GM12892 (cell line): ENCODE results near the gene PCNX4.
"Not testable (repeated sequence)": the region's sequence is repeated elsewhere in the genome, so short reads cannot be mapped to it uniquely, and the experiment has no call there.

ENCODE experiments used
- DNase-seq: peaks from one replicate; pipeline ENCODE4 v3.0.0; 2011; ENCODE audit not compliant: insufficient read length
- FAIRE-seq: peaks from 2 replicates; lab custom pipeline; 2011; peaks lifted over from hg19 to GRCh38; lab: Jason Lieb, UNC
- POLR2A ChIP-seq: IDR thresholded peaks from 2 replicates; pipeline ENCODE4 v1.6.1; 2011; ENCODE audit warnings: low read depth, low read length, control low read depth
- POLR2AphosphoS5 ChIP-seq: IDR thresholded peaks from 2 replicates; pipeline ENCODE4 v1.6.1; 2011; ENCODE audit warnings: low read depth, low read length, control low read depth
- TAF1 ChIP-seq: IDR thresholded peaks from 2 replicates; pipeline ENCODE4 v1.6.1; 2011; ENCODE audit warnings: low read depth, mild to moderate bottlenecking, control low read depth, low read length, borderline replicate concordance

PCNX4 gene

DNA sequence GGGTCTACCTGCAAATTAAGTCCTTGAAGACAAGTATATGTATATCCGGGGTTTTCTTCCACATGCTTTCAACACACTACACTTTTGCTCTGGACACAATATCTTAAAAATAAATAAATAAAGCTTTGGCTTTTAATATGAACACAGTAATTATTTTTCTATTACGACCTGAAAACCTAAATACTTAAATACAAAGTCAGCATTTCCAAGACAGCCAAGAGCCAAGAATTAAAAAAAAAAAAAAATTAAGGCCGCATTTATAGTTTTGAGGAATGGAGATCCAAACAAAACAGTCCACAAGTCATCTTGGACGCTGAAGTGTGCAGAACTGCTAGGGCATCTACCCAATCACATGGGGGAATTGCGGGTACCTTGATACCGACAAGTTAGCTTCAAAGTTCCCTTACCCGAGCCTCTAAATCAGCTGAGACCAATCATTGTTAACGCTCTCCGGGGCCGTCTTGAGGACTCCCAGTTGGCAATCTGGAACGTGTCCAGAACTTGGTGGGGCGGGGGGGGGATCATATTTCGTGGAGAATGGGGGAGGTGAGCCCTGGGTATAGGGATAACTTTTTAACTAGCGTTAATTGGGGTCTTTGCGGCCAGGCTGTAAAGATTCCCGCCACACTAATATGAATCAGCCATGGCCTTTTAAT, 731 bp upstream of the PCNX4 start:
- FAIRE-seq (no peak), DNase-seq (no peak)

DNA sequence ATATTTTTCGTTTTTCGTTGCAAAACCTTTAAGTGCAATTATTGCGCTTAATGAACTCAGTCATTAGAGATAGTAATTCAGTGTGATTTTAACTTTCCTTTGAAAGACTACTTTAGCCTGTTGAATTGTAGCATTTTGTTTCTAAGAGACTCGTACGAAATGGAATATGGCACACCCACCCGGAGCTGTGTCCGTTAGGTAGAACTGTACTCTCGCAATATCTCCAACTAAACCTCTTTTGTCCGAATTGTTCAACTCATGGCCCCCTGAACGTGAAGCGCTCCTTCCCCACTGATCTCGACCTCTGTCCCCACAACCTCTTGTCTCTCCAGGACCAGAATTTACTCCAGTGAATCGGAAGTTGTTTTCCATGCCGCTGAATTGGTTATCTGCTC, 800 bp downstream of the PCNX4 start:
- TF ChIP-seq TAF1 = no peak
- TF ChIP-seq POLR2AphosphoS5 = no peak
- no peak for TF ChIP-seq POLR2A
- no peak for FAIRE-seq
- DNase-seq = no peak

More for the DNA sequence above, 731 bp upstream of the PCNX4 start:
- TF ChIP-seq POLR2A (no peak), TAF1 (no peak), POLR2AphosphoS5 (no peak)

DNA sequence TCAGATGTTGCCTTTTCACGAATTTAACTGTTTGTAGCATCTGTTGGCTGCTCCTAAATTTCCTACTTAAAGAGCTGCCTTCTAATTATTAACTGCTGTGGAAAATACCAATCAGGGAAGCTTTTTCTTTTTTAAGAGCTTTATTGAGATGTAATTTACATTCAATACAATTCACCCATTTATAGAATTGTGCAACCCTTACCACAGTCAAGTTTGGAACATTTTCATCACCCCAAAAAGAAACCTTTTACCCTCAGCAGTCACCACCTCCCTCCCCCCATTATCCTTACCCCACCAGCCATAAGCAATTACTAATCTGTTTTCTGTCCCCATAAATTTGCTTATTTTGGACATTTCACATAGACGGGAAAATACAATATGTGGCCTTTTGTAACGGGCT, 1.4 kb downstream of the PCNX4 start:
- no peak for DNase-seq
- TF ChIP-seq POLR2A (no peak), TAF1 (no peak), POLR2AphosphoS5 (no peak)
- no peak for FAIRE-seq

DNA sequence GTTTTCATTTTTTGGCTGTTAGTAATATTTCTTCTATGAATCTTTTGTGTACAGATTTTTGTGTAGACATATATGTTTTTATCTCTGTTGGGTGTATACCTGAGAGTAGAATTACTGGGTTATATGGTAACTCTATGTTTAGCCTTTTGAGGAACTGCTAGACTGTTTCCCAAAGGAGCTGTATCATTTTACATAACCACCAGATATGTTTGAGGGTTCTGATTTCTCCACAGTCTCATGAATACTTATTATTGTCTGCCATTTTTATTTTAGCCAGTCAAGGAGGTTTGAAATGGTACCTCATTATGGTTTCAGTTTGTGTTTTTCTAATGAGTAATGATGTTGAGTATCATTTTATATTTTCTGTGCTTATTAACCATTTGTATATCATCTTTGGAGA, 1.9 kb downstream of the PCNX4 start:
- FAIRE-seq (no peak), DNase-seq (no peak)
- TF ChIP-seq POLR2A (no peak), TAF1 (no peak), POLR2AphosphoS5 (no peak)

DNA sequence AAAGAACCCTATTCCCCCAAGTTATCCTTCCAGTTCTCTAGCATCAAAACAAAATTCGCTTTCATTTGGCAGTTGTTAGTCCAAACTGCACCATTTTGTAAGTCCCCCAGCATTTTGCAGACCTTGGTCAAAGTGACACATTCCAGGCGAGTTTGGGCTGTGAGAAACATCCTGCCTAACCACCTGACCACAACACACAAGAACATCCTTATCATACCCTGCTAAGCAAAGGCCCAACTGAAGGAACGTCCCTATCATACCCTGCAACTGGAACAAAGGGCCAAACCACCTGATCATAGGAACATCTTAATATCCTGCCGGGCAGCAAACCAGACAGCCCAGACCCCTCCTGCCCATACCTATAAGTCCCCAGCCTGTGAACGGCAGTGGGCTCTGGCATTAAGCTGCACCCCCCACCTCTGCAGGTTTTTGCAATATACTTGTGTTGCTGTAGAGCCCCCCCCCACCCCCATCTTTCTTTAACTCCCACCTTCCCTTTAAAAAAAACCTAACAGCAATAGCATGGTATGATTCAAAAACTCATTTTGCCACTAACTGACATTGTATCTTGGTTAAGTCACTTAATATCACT, 2.7 kb downstream of the PCNX4 start:
- FAIRE-seq (peak; percentile 79), DNase-seq (no peak)

DNA sequence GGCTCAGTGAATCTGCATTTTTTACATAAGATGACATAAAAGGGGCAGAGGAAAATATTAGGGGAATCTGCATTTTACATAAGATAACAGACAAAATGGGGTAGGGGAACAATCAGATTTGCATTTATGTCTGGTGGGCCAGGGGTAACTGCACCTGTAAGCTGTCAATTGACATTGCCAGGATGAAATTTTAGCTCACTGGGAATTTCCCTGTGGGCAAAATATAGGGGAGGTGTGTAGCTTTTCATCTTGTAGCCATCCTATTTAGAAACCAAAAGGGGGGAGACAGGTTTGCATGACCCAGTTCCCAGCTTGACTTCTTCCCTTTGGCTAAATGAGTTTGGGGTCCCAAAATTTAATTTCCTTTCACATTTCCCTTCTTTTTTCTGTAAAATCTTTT, 3.5 kb downstream of the PCNX4 start:
- DNase-seq (no peak), FAIRE-seq (no peak)
- TF ChIP-seq TAF1 (no peak), POLR2A (no peak), POLR2AphosphoS5 (no peak)

More for the DNA sequence above, 2.7 kb downstream of the PCNX4 start:
- TF ChIP-seq POLR2A (no peak), TAF1 (no peak), POLR2AphosphoS5 (no peak)

DNA sequence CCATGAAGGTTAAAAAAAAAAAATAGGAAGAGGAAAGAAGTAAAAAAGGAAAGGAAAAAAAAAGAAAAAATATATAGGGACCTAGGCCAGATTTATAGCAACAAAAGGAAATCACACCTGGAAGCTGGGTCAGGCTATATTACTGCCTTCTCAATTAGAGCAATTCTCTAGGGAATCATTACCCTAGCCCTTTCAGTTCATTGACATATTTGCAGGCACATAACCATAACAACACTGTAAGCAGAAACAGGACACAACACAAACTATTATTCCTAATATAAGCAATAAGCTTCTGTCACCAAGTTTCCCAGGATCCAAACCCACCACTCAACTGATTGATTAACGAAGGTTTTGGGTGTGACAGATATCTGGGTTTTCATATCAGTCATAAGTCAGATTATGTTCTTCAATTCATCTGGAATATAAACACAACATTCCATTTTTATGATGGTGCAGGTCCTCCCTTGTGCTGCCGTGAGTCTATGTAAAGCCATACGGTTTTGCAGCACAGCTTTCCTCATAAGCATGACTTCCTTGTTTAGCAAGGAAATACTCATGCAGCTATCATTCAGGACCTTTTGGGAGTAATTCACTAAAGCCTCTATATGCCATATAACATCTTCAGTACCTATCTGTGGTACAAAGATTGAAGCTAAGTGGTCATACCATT, 4.2 kb downstream of the PCNX4 start:
- DNase-seq = no peak
- no peak for FAIRE-seq
- no peak for TF ChIP-seq POLR2A
- TF ChIP-seq TAF1 = no peak
- no peak for TF ChIP-seq POLR2AphosphoS5

DNA sequence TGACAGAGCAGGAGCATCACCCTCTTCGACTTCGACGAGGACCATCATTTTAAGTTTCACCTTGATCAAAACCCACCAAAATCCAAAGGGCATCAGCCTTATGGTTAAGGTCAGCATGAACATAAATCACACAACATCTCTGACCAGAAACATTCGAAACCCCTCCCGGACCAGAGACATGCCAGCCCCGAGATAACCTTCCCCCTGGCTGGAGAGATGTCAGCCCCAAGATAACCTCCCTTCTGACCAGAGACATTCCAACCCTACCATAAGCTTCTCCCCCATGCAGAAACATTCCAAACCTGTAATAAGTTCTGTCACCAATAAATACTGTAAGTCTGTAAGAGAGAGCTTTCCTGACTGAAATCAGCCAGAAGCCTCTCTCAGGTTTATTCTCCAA, 6.3 kb downstream of the PCNX4 start:
- TF ChIP-seq POLR2A (no peak), TAF1 (no peak), POLR2AphosphoS5 (no peak)
- DNase-seq = no peak
- no peak for FAIRE-seq

DNA sequence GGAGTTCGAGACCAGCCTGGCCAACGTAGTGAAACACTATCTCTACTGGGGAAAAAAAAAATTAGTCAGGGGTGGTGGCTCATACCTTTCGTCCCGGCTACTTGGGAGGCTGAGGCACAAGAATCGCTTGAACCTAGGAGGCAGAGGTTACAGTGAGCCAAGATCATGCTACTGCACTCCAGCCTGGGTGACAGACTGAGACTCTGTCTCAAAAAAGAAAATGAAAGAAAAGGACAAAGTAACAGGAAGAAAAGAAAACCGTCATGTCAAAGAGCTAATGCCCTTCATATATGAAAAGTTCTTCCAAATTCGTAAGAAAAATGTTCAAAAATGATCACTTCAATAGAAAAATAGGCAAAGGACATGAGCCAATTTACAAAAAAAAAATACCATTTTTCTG, 8.1 kb downstream of the PCNX4 start:
- not testable (repeated sequence) for DNase-seq, FAIRE-seq

DNA sequence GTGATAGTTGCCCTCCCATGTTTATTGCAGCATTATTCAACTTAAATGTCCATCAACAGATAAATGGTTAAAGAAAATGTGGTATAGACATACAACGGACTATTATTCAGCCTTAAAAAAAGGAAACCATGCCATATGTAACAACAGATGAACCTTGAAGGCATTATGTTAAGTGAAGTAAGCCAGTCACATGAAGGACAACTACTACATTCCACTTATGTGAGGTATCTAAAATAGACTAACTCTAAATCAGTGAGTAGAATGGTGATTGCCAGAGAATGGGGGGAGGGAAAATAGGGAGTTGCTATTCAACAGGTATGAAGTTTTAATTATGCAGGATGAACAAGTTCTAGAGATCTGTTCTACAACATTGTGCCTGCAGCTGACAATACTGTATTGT, 10.1 kb downstream of the PCNX4 start:
- no peak for TF ChIP-seq TAF1
- no peak for TF ChIP-seq POLR2AphosphoS5
- TF ChIP-seq POLR2A = no peak
- DNase-seq (no peak), FAIRE-seq (peak; percentile 79)

DNA sequence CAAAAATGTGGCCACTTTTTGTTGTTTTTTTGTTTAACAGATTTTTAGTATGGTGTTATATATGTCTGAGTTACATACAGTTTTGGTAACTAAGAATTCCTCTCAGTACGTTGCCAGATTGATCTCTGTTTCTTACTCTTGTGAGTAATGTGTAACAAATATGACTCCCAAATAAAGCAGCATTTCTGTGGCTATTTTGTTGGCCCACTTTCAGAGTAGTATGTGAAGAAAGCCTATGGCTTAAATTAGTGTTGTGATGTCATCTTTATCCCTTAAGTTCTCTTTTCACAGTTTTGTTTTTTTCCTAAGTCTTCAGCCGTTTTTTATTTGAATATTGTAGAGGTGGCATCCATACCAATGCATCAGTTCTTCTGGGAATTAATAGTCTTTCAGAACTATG, 10.7 kb downstream of the PCNX4 start:
- DNase-seq = no peak
- TF ChIP-seq POLR2A (no peak), POLR2AphosphoS5 (no peak), TAF1 (no peak)
- no peak for FAIRE-seq

DNA sequence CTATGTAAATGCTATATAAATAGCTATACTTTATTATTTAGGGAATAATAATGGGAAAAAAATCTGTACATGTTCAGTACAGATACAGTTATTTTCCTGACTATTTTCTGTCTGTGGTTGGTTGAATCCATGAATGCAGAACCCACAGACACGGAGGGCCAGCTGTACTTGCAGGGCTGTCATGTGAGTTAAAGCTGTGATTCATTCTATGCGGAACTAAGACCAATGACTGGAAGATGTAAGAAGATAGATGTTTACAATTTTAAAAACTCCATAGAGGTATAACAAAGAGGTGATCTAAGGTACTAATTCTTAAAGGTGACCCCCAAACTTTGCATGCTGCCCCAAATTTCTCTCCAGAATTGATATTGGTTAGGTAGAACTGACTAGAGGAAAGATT, 14.6 kb downstream of the PCNX4 start:
- TF ChIP-seq POLR2A = no peak
- no peak for TF ChIP-seq POLR2AphosphoS5
- TF ChIP-seq TAF1 = no peak
- FAIRE-seq (no peak), DNase-seq (no peak)

DNA sequence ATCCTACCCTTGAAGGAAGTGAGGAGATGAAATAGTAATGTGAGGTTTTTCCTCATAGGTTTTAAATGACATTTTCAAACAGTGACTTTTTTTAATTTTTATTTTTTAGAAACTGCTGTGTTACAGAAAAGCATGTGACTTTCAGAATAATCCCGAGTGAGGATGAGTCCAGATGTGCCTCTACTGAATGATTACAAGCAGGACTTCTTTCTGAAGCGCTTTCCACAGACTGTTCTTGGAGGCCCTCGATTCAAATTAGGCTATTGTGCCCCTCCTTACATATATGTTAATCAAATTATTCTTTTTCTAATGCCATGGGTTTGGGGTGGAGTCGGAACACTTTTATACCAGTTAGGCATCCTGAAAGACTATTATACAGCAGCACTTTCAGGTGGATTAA, 15.8 kb downstream of the PCNX4 start:
- FAIRE-seq = no peak

More for the DNA sequence above, 15.8 kb downstream of the PCNX4 start:
- DNase-seq = no peak
- TF ChIP-seq POLR2AphosphoS5 = no peak
- TF ChIP-seq TAF1 = no peak
- TF ChIP-seq POLR2A = no peak
